ENCODE data around the gene NDUFB7. TPM values are rescaled to one million over a fixed set of nuclear protein-coding genes. Genes with fewer than 3 reads are reported as not detected.

The NDUFB7 gene
- polyA plus RNA-seq, 1 donor (not counting 4 experiments of a cell fraction or from before 2014, with no cell fraction given): 146 TPM

- Histone ChIP-seq H3K4me2 (ENCODE audit: control insufficient read depth, extremely low read depth, insufficient read depth, low read depth, low read length) (no peak overlapping the region), H3K36me3 (ENCODE audit: control insufficient read depth in 2 of 2, extremely low read depth in 1 of 2, insufficient read depth in 2 of 2, low read length in 2 of 2) (no peaks in the 10 kb centered on the region), H3K9me3 (ENCODE audit: control insufficient read depth, low read depth, low read length) (no peaks in the 10 kb centered on the region), H3K4me3 (ENCODE audit: control insufficient read depth in 2 of 3, extremely low read depth in 1 of 3, insufficient read depth in 2 of 3, low read depth in 1 of 3, low read length in 3 of 3) (no peak overlapping the region), H3K79me2 (ENCODE audit: control insufficient read depth, insufficient read depth, low read length) (no peaks in the 10 kb centered on the region), H4K20me1 (ENCODE audit: control insufficient read depth, extremely low read depth, insufficient read depth, low read length) (no peaks in the 10 kb centered on the region), H3K4me1 (ENCODE audit: control insufficient read depth, extremely low read depth, insufficient read depth, low read length) (no peaks in the 10 kb centered on the region), H3K27ac (ENCODE audit: control insufficient read depth, insufficient read depth, low read length) (no peak overlapping the region), H3K27me3 (ENCODE audit: control insufficient read depth, extremely low read depth, insufficient read depth, low read length) (no peaks in the 10 kb centered on the region), H2AFZ (ENCODE audit: control insufficient read depth, low read length) (no peak overlapping the region), H3K9me1 (ENCODE audit: control insufficient read depth, extremely low read depth, insufficient read depth, low read length) (no peaks in the 10 kb centered on the region), H3K9ac (ENCODE audit: control insufficient read depth, extremely low read depth, insufficient read depth, low read length) (no peak overlapping the region)
- TF ChIP-seq CTCF (optimal IDR thresholded peaks at IDR 0.05 in 1 of 3, IDR thresholded peaks at IDR 0.05 in 1 of 3, conservative IDR thresholded peaks at IDR 0.05 in 1 of 3; ENCODE audit: extremely low read depth in 1 of 3, insufficient read depth in 2 of 3, low read length in 3 of 3) (no peak), EZH2 (IDR thresholded peaks at IDR 0.05; ENCODE audit: low read length) (no peak)
- dilution Hi-C loops (cut with MboI; ENCODE audit: extremely low pct_ligation_motif_present, low sequenced_read_pairs): no loop called here
- no peak for FAIRE-seq
- no peak for DNase-seq (ENCODE audit: low read depth, low spot score)
Observed at GRCh38 chr19:14611051-14611450, 39.2 kb upstream of the NDUFB7 start.

- Histone ChIP-seq H3K36me3 (ENCODE audit: control insufficient read depth in 2 of 2, extremely low read depth in 1 of 2, insufficient read depth in 2 of 2, low read length in 2 of 2) (no peaks in the 10 kb centered on the region), H3K4me3 (ENCODE audit: control insufficient read depth in 2 of 3, extremely low read depth in 1 of 3, insufficient read depth in 2 of 3, low read depth in 1 of 3, low read length in 3 of 3) (no peak overlapping the region), H3K27me3 (ENCODE audit: control insufficient read depth, extremely low read depth, insufficient read depth, low read length) (no peaks in the 10 kb centered on the region), H3K4me2 (ENCODE audit: control insufficient read depth, extremely low read depth, insufficient read depth, low read depth, low read length) (no peak overlapping the region), H3K9me1 (ENCODE audit: control insufficient read depth, extremely low read depth, insufficient read depth, low read length) (no peaks in the 10 kb centered on the region), H3K27ac (ENCODE audit: control insufficient read depth, insufficient read depth, low read length) (no peak overlapping the region), H2AFZ (ENCODE audit: control insufficient read depth, low read length) (no peak overlapping the region), H3K4me1 (ENCODE audit: control insufficient read depth, extremely low read depth, insufficient read depth, low read length) (no peaks in the 10 kb centered on the region), H4K20me1 (ENCODE audit: control insufficient read depth, extremely low read depth, insufficient read depth, low read length) (no peaks in the 10 kb centered on the region), H3K9me3 (ENCODE audit: control insufficient read depth, low read depth, low read length) (no peaks in the 10 kb centered on the region), H3K79me2 (ENCODE audit: control insufficient read depth, insufficient read depth, low read length) (no peaks in the 10 kb centered on the region), H3K9ac (ENCODE audit: control insufficient read depth, extremely low read depth, insufficient read depth, low read length) (no peak overlapping the region)
- FAIRE-seq: no peak
- dilution Hi-C loops (cut with MboI; ENCODE audit: extremely low pct_ligation_motif_present, low sequenced_read_pairs): no loop called here
- TF ChIP-seq CTCF (optimal IDR thresholded peaks at IDR 0.05 in 1 of 3, IDR thresholded peaks at IDR 0.05 in 1 of 3, conservative IDR thresholded peaks at IDR 0.05 in 1 of 3; ENCODE audit: extremely low read depth in 1 of 3, insufficient read depth in 2 of 3, low read length in 3 of 3) (no peak), EZH2 (IDR thresholded peaks at IDR 0.05; ENCODE audit: low read length) (no peak)
- no peak for DNase-seq (ENCODE audit: low read depth, low spot score)
Observed at GRCh38 chr19:14606627-14607026, 34.8 kb upstream of the NDUFB7 start.

Data from keratinocyte (primary cell).